Measurements from ENCODE around the gene SPOCK1.

The SPOCK1 gene

GRCh38 chr5:137186759-137187461 lies 312.2 kb downstream of the SPOCK1 start:
- peak; percentile 4 for DNase-seq

GRCh38 chr5:137185193-137185592 lies 313.9 kb downstream of the SPOCK1 start:
- DNase-seq = no peak

- no peak for DNase-seq
These were observed 314.4 kb downstream of the SPOCK1 start for GRCh38 chr5:137184734-137185133.

- DNase-seq = no peak
These were observed 316.6 kb downstream of the SPOCK1 start for GRCh38 chr5:137182576-137182975.

- DNase-seq = no peak
These were observed 317.5 kb downstream of the SPOCK1 start for GRCh38 chr5:137181667-137182066.

- DNase-seq = no peak
These were observed 319.9 kb downstream of the SPOCK1 start for GRCh38 chr5:137179203-137179602.

GRCh38 chr5:137176609-137177008 lies 322.5 kb downstream of the SPOCK1 start:
- DNase-seq = no peak

- no peak for DNase-seq
These were observed 323.0 kb downstream of the SPOCK1 start for GRCh38 chr5:137176126-137176525.

GRCh38 chr5:137174196-137174595 lies 324.9 kb downstream of the SPOCK1 start:
- no peak for DNase-seq

GRCh38 chr5:137172258-137172657 lies 326.9 kb downstream of the SPOCK1 start:
- no peak for DNase-seq

GRCh38 chr5:137167187-137167586 lies 331.9 kb downstream of the SPOCK1 start:
- DNase-seq = no peak

GRCh38 chr5:137164961-137165360 lies 334.2 kb downstream of the SPOCK1 start:
- no peak for DNase-seq

GRCh38 chr5:137164536-137164935 lies 334.6 kb downstream of the SPOCK1 start:
- DNase-seq = no peak

GRCh38 chr5:137158691-137159090 lies 340.4 kb downstream of the SPOCK1 start:
- no peak for DNase-seq

- DNase-seq = no peak
These were observed 342.9 kb downstream of the SPOCK1 start for GRCh38 chr5:137156180-137156579.

- DNase-seq = no peak
These were observed 343.7 kb downstream of the SPOCK1 start for GRCh38 chr5:137155261-137156000.

GRCh38 chr5:137152616-137153015 lies 346.5 kb downstream of the SPOCK1 start:
- no peak for DNase-seq

- no peak for DNase-seq
These were observed 350.5 kb downstream of the SPOCK1 start for GRCh38 chr5:137148655-137149054.

- DNase-seq = no peak
These were observed 351.0 kb downstream of the SPOCK1 start for GRCh38 chr5:137148159-137148558.

GRCh38 chr5:137147346-137147745 lies 351.8 kb downstream of the SPOCK1 start:
- DNase-seq = no peak

- DNase-seq = peak; percentile 91
These were observed 352.7 kb downstream of the SPOCK1 start for GRCh38 chr5:137146402-137146890.

GRCh38 chr5:137145721-137146120 lies 353.4 kb downstream of the SPOCK1 start:
- DNase-seq = peak; percentile 26

- no peak for DNase-seq
These were observed 354.5 kb downstream of the SPOCK1 start for GRCh38 chr5:137144656-137145055.
